SH-SY5Y (cell line): ENCODE data around the gene AP2B1.

ENCODE experiments used
- GATA2 ChIP-seq: IDR thresholded peaks from 2 replicates; pipeline ENCODE4 v1.6.1; 2011; ENCODE audit warnings: mild to moderate bottlenecking, low read depth, low read length
- GATA3 ChIP-seq: IDR thresholded peaks from 2 replicates; pipeline ENCODE4 v1.6.1; 2011; ENCODE audit warnings: low read depth, mild to moderate bottlenecking, low read length, moderate library complexity

GRCh38 chr17:35738519-35739133 lies 151.5 kb downstream of the AP2B1 start:
- TF ChIP-seq GATA2 = no peak
- TF ChIP-seq GATA3 = no peak
